GM12878 (cell line): ENCODE results near the gene GRM5.
"Not testable (repeated sequence)": the region's sequence is repeated elsewhere in the genome, so short reads cannot be mapped to it uniquely, and the experiment has no call there.

Source experiments
- CEBPB ChIP-seq, 2 experiments: fragments of 150-350 bp in 1 of 2; IDR thresholded peaks; 2 replicates each; pipeline ENCODE4 v1.6.1; 2012 to 2014; ENCODE audit warnings: low read depth in 2 of 2, low read length in 2 of 2, borderline replicate concordance in 1 of 2, inconsistent platforms in 1 of 2
- NFIC ChIP-seq: IDR thresholded peaks from 2 replicates; pipeline ENCODE4 v1.6.1; 2012; ENCODE audit warnings: low read depth, mild to moderate bottlenecking, inconsistent platforms, low read length, moderate library complexity
- NFXL1 ChIP-seq: fragments of 450-650 bp; IDR thresholded peaks from 2 replicates; pipeline ENCODE4 v1.6.1; 2017; ENCODE audit warnings: antibody characterized with exemption, mild to moderate bottlenecking, borderline replicate concordance
- SPI1 ChIP-seq: IDR thresholded peaks from 2 replicates; pipeline ENCODE4 v1.6.1; 2011; ENCODE audit warnings: low read depth, mild to moderate bottlenecking, low read length, moderate library complexity, borderline replicate concordance; ENCODE audit not compliant: insufficient read depth
- TBL1XR1 ChIP-seq: IDR thresholded peaks from 2 replicates; pipeline ENCODE4 v1.6.1; 2012; ENCODE audit warnings: low read depth, low read length, improper control_type of control experiment
- TF ChIP-seq, protein P1 (sequence below): IDR thresholded peaks from 2 replicates; pipeline ENCODE4 v1.6.1; 2012; ENCODE audit warnings: mild to moderate bottlenecking, low read depth, low read length

- not testable (repeated sequence) for TF ChIP-seq NFXL1; CEBPB (IDR thresholded peaks at IDR 0.05; ENCODE audit: borderline replicate concordance in 1 of 2, low read depth in 2 of 2, low read length in 2 of 2); NFIC; SPI1; TBL1XR1
- TF ChIP-seq, protein P1, sequence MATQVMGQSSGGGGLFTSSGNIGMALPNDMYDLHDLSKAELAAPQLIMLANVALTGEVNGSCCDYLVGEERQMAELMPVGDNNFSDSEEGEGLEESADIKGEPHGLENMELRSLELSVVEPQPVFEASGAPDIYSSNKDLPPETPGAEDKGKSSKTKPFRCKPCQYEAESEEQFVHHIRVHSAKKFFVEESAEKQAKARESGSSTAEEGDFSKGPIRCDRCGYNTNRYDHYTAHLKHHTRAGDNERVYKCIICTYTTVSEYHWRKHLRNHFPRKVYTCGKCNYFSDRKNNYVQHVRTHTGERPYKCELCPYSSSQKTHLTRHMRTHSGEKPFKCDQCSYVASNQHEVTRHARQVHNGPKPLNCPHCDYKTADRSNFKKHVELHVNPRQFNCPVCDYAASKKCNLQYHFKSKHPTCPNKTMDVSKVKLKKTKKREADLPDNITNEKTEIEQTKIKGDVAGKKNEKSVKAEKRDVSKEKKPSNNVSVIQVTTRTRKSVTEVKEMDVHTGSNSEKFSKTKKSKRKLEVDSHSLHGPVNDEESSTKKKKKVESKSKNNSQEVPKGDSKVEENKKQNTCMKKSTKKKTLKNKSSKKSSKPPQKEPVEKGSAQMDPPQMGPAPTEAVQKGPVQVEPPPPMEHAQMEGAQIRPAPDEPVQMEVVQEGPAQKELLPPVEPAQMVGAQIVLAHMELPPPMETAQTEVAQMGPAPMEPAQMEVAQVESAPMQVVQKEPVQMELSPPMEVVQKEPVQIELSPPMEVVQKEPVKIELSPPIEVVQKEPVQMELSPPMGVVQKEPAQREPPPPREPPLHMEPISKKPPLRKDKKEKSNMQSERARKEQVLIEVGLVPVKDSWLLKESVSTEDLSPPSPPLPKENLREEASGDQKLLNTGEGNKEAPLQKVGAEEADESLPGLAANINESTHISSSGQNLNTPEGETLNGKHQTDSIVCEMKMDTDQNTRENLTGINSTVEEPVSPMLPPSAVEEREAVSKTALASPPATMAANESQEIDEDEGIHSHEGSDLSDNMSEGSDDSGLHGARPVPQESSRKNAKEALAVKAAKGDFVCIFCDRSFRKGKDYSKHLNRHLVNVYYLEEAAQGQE = not testable (repeated sequence)
Measured at GRCh38 chr11:89093806-89094205, 28.0 kb upstream of the GRM5 start.
